ENCODE measurements around the gene TCIRG1.

The TCIRG1 gene

DNA sequence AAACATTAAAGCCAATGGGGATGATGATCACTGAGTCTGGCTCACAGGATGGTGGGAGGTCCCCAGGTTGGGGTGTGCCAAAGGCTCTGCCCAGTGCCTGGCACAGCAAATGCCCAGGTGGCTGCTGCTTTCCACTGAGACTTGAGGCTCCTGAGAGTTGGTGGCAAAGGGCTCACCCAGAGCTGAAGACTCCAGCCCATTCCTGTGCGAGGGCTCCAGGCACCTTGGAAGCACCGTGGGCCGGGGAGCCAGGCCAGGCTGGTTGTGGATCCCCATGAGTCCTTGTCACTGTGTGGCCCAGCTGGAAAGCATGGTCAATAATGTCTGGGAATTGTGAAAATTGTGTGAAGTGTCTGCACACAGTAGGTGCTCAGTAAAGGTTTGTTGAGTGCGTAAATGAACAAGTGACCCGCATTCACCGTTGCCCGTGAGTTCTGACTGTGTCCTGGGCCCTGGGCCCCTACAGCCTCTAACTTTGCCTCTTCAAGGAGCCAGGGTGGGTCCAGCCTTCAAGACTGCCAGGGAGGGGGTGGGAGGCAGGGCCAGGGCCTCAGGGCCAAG is 32.1 kb upstream of the TCIRG1 start:
- DNase-seq (ENCODE audit: low spot score), result no peak

DNA sequence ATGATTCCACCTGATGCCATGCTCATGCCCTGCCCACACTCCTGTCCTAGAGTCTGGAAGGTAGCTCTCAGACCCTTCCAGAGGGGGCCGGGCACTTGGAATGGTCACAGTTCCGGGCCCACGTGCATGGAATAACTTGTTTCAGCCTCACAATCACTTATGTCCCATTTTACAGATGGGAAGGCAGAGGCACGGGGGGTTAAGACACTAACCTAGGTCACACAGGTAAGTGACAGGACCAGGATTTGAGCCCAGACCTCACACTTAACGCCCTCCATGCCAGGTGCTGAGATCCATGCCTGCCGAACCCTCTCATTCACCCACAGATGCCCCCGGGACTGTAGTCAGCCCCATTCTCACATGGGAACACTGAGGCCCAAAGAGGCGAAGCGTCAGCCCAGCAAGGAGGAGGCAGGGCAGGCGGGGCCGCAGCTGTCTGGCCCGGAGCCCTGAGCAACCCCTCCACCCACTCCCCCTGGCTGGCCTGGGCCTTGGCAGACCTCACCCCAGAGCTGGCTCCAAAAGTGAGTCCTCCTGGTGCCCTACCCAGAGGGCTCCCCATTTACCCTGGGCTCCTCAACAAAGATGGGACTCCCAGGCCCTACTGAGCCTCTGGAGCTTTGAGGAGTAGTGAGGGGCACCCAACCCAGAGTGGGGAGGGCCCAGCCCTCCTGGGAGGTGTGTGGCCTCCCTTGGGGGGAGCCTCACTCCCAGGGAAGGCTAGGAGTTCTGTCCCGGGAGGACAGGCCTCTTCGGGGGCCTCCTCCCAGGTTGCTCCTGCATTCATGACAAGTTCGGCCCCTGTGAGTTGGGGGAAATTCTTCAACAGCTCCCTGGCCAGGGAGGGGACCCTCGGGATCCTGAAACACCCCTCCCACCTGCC is 31.1 kb upstream of the TCIRG1 start:
- peak; percentile 12 for DNase-seq (ENCODE audit: low spot score)

DNA sequence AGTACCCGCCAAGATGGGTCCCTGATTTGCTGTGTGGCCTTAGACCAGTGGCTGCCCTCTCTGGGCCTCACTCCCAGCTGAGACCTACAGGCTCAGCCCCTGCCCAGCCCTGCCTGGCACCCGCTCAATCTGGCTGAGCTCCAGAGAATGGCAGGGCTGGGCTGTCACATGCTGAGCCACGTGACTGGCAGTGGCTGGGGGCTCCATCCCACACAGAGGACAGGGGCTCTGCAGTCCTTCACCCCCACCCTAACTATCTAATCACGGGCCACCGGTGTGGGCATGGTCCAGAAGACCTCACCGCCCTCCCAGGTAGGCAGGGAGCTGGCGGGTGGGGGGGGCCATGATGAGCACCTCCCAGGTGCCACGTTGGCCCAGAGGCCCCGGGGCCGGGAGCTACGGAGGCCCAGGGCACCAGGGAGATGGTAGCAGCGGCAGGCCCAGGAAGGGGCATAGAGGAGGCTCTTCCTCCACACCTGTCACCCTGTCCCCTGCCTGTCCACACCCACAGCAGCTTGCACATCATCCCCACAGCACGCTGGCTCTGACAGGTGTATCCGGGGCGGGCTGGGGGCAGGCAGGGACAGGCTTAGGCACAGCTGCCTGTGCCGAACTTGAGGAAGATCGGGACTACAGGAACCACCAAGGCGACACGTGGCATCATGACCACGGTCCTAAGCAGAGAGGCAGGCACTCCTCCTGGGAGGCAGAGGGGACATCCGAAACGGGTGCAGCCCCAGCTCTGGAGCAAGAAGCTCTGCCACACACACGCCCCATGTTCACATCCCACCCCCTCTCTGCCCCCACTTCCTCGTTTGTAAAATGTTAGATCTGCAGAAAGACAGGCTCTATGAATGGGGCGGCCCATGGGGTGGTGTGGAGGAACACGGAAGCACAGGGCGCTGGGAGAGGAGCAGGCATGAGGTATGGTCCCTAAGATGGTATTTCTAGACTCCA is 30.2 kb upstream of the TCIRG1 start:
- DNase-seq (ENCODE audit: low spot score), result peak; percentile 86

DNA sequence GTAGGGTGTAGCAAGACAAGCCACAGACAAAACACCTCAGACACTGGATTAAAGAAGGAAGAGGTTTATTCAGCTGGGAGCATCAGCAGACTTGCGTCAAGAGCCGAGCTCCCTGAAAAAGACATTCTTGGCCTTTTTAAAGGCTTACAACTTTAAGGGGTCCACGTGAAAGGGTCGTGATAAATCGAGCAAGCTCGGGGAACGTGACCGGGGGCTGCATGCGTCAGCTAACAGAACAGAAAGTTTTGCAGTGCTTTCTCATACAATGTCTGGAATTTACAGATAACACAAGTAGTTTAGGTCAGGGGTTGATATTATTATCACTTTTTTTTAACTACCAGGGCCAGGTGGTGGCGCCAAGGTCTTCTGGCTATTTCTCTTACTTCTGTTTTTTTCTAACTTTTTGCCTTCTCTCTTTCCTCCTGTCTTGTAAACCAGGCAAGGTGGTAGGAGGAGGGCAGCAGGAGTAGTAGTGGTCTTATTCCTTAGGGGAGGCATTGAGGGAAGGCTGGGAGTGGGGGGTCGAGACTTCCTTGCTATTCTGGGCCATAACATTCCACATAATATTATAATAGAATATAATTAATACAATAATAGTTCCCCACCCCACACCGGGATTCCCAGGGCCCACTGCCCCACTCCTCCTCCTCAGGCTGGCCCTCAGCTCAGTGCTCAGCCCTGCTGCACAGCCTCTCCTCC is 29.3 kb upstream of the TCIRG1 start:
- peak; percentile 82 for DNase-seq (ENCODE audit: low spot score)

DNA sequence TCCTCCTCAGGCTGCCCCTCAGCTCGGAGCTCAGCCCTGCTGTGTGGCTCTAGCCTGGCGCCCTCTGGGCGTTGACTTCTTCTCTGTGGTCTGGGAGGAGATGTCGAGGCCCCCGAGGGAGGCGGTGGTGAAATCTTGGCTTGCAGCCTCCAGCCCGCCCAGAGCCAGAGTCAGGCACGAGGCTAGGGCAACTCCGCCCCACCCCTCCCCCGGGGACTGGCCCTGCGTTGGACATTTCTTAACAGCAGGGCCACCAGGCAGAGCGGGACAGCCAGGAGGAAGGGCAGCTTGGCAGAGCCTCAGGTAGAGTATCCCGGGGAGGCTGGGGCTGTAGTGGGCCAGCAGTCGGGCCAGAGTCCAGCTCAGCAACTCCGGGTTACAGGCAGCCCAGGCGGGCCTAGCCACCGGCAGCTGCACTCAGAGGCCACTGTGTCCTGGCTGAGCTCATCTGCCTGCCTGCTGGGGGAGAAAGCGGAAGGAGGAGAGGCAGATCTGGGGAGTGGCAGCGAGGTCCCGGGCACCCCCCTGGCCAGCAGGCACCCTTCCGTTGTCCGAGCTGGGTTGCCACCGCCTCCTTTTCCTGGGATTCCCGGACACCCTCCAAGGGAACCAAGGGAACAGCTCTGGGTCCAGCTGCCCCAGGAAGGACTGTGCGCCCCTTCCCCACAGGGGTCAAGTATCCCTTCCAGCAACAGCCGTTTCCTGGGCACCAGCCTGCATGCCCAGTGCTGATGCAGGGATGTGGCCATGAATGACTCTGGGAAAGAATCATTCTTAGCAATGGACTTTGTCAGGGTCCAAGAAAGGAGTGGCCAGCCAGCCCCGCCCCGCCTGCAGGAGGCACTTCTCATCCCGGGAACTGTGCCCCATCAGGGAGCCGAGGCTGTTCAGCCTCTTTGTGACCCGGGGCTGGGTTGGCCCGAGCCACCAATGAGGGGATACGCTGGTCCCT is 28.5 kb upstream of the TCIRG1 start, which contains the start of gene ALDH3B1:
Gene ALDH3B1 (plus strand): TSS at position 238 of the 952 bp plus-strand sequence. CDS start 4,971 bp downstream, outside the sequence.
- peak; percentile 93 for DNase-seq (ENCODE audit: low spot score)

DNA sequence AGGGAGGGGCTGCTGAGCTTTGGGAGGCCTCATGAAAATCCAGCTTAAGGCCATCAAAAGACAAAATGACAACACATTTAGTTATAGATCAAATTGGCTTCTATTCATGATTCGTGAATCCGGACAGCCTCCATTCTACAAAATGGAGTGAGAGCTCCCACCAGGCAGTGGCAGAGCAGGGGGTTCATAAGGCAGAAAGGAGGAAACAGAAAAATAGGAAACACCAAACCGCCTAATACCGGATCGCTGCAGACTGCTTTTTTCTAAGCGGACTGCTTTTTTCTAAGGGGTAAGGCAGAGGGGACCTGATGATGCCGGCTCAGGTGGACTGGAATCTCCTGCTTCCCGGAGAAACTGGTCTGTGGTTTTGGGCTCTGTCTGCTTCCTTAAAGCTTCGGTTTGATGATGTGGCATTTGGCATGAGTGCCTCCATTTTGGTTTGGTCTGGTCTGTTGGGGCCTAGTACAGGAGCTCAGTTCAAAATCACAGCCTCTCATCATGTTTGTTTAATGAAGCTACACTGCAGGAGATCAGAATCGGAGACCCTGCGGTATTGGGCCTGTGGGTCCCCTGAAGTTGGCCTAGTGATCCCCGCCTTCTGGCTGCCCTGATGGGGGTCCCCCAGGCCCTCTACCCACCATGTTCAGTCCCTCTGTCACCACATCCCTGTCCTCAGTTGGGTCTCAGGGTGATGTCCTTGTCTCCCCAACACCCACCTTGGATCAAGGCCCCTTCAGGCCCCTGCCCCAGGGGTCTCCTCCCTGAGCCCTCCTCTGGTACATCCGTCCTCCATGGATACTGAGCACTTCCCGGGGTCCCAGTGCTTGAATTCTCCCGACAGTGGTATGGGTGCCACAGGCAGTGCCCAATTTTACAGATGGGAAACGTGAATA is 27.5 kb upstream of the TCIRG1 start:
- DNase-seq (ENCODE audit: low spot score), result peak; percentile 15

DNA sequence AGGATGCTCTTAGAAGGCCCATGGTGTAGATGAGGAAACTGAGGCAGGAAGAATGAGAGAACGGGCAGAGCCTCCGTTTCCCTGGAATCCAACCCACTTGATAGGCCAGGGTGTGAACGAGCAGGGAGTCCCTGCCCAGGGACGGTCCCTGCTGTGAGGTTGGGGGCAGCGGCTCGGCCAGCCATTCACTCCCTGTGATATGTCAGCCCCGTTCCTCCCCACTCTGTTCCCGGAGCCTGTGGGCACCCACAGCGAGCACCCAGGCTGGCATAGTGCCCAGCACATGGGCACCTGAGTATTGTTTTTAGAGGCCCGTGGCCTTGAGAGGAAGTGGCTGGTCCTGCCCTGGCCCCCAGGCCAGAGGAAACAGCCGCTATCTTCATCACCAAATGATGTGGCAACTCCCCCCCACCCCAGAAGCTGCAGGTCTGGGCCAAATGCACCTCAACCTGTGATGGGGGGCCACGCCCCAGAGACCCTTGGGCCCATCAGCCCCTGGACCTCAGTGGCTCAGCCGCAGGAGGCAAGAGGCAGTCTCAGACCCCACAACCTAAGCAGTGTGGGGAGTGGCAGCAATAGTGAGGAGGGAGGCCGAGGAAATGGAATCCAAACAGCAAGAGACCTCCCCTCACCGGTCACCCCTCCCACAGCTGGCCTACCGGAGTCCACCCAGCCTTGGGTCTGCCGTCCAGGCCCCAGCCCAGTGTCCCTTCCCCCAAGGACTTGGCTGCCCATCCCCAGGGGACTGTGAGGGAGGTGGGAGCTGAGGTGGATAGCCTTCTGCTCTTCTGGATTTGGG is 26.6 kb upstream of the TCIRG1 start:
- DNase-seq (ENCODE audit: low spot score), result no peak

DNA sequence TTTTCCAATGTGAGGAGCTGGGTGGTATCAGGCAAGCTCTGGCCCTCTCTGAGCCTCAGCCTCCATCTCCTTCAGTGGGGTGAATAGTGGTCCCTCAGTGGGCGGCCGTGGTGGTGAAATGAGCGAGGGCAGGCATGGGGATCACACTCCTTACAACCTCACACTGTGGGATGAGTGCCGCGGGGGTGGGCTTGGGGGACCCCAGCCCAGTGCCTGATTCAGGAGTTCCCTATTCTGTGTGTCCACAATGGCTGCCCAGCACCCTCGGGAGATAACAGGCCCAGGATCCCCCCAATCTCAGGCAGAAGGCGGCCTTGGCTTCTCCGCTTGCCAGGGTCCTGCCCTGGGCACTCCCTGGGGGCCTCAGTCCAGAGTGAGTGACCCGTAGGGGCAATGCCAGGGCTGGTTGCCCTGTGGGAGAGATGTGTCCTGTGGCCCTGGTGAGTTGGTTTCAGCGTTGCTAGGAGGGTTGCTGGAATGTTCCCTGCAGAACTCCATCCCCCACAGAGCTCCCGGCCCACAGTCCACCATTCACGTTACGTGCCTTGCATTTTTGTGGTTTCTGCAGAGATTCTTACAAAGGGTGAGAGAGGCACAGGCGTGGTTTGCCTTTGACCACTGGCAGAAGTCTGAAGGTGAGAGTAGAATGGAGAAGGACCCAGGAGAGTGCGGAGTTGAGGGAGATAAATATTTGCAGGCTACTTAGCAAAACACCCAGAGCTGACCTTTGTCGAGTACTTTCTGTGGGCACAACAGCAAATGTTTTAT is 25.8 kb upstream of the TCIRG1 start:
- DNase-seq (ENCODE audit: low spot score), result no peak

DNA sequence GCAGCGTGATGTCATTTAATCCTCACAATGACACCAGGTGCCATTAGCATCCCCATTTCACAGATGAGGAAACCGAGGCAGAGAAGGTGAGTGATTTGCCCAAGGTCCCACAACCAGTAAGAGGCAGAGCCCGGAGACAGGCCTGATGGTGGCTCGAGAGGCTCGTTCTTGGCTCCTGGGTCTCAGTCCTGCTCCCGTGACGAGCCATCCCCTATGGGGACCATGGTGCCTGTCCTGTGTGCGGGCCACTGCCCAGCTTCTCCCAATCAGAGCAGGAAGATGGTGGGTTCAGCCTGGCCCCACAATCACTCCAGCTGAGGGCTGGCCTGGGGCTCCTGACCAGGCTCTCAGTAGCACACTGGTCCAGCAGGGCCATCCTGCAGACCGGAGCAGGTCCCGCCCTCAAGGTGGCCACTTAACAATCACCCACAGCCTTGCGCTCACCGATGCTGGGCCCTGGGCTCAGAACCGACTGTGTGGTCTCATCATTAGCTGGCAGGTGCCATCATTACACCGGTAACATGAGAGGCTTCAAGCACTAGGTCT is 25.1 kb upstream of the TCIRG1 start:
- DNase-seq (ENCODE audit: low spot score), result no peak

DNA sequence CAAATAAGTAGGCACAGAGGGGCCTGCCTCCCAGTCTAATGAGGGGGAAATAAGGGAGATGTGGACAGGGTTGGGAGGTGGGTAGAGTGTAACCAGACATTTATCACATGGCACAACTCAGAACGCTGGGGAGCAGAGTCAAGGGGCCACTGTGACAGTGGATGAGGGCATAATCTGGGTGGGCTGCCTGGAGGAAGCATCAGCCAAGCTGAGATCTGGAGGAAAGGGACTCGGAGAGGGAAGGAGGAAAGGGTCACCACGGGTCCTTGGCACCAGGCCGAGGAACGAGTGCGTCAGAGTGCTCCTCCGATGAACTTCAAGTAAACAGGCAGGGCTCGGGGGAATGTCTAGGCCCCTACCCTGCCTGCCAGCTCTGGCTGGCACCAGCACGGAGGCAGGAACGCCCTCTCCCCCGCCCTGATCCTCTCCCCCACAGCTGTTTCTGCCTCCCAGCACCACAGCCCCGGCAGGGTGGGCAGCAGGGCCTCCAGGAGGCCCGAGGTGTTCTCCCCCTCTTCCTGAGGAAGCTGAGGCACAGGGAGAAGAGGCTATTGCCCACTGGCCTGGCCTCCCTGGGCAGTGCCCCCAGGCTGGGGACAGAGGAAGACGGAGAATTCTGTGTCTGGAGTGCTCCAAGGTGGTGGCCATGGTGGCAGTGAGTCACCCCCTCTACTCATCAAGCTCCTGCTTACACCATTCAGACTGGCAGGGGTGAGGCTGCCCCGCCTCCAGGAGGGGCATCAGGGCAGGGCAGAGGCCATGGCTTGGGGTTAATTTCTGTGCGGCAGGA is 24.5 kb upstream of the TCIRG1 start:
- peak; percentile 72 for DNase-seq (ENCODE audit: low spot score)

DNA sequence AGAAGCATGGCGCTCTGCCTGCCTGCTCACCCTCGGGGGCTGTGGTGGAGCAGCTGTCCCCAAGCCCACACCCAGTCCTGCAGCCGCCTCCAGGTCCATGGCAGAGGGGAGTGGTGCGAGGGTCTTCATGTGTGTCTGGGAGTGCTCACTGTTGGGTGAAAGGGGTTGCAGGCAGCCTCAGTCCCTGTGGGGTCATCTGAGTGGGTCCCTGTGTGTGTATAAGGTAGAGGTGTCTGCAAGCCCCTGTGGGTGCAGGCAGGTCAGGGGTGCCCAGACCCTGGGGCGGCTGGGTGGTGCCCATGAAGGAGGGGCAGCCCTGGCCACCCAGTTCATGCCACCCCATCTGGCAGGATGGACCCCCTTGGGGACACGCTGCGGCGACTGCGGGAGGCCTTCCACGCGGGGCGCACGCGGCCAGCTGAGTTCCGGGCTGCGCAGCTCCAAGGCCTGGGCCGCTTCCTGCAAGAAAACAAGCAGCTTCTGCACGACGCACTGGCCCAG is 23.8 kb upstream of the TCIRG1 start:
- no peak for DNase-seq (ENCODE audit: low spot score)

DNA sequence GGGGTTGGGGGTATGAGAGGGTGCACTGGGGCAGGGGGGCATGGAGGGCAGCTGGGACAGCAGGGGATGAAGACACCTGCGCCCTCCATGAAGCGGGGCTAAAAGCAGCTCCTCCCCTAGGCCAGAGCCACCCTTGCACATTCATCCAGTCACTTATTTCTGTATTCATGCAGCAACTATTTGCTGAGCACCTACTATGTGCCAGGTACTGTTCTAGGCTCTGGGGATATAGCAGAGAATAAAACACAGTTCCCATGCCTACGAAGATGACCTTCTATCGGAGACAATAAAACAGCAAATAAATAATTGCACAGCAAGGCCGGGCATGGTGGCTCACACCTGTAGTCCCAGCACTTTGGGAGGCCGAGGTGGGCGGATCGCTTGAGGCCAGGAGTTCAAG is 23.4 kb upstream of the TCIRG1 start:
- DNase-seq (ENCODE audit: low spot score), result no peak

DNA sequence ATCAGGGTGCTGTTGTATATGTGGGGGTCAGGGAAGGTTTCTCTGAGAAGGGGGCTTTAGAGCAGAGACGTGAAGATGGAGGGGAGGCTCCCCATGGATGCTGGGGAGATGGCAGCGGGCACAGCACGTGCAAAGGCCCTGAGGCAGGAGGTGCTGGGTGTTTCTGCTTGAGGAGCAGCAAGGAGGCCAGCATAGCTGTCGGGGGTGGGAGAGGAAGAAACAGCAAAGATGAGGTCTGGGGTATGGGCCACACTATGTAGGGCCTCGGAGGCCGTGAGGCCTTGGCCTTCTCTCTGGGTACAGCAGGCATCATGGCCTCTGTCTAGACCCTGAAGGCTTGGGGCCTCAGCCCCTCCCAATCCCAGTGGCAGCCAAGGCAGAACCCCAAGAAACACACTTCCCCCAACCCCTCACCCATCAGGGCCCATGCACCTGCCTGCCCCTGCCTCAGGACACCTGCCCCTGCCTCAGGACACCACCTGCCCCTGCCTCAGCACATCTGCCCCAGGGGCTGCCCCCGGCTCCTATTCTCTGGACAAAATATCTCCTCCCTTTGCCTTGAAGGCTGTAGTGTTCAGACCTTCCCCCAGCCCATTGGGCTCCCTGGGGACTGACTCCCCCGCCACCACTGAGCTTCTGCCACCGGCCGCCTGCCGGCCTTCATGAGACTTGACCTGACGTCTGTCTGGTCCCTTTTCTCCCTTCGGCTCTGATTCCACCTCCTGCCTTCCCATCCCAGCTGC is 22.5 kb upstream of the TCIRG1 start:
- no peak for DNase-seq (ENCODE audit: low spot score)

DNA sequence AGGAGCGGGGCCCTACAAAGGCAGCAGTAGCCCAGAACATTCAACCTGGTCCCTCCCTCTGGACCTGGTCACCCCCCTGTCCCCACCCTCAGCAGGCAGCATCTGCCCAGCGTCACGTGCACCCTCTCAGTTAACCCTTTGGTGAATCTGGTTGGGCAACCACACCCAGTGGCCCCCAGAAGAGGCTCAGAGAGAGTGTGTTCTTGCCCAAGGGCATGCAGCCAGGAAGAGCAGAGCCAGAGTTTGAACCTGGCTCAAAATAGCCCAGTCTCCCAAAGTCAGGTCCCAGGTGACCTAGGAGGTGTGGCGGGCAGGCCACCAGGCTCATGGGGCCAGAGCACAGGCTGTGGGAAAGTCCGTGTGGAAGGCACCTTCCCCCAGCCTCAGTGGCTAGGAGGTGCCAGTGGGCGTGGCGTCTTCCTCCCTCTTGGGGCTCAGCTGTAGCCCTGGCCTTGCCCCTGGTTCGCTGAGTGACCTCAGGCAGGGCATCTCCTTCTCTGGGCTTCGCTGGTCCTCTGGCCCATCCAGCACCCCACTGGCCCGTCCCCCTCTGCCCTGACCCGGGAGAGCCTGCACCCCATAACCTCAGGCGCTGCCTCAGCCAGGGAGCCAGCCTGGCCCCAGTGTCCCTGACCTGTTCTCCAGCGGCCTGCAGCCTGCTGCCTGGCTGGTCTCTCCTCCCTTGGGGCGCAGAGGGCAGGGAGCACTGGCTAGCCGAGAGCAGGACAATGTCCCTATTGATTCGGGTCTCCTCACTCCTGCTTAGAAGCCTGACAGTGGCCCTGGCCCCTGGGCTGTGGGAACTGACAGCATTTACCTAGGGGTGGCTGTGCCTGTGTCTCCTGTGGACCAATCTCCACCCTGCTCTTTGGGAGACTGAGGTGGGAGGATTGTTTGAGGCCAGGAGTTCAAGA is 21.7 kb upstream of the TCIRG1 start:
- DNase-seq (ENCODE audit: low spot score), result no peak

All from hematopoietic multipotent progenitor cell treated with erythropoietin and hydrocortisone succinate and interleukin-3 and kit ligand, for 15 days (in vitro differentiated cells).